GM04503 (cell line): Measurements from ENCODE around the gene MLC1.

Experiments
- DNase-seq: peaks from one replicate; pipeline ENCODE4 v3.0.0-alpha.2; 2012; ENCODE audit warnings: low read depth

Gene MLC1

GRCh38 chr22:50058061-50058905 lies 26.9 kb downstream of the MLC1 start, which contains the start of gene TTLL8:
Gene TTLL8 (minus strand): TSS chr22:50058298.
- no peak for DNase-seq

GRCh38 chr22:50057278-50058060 lies 27.8 kb downstream of the MLC1 start:
- no peak for DNase-seq

GRCh38 chr22:50056214-50056972 lies 28.8 kb downstream of the MLC1 start:
- DNase-seq = no peak

GRCh38 chr22:50053861-50054260 lies 31.4 kb downstream of the MLC1 start:
- DNase-seq = no peak

GRCh38 chr22:50051930-50052329 lies 33.3 kb downstream of the MLC1 start:
- DNase-seq = no peak

- DNase-seq = no peak
Observed at GRCh38 chr22:50049299-50050195, 35.7 kb downstream of the MLC1 start.

- no peak for DNase-seq
Observed at GRCh38 chr22:50048836-50049235, 36.4 kb downstream of the MLC1 start.

- DNase-seq = no peak
Observed at GRCh38 chr22:50048061-50048765, 37.0 kb downstream of the MLC1 start.

GRCh38 chr22:50047346-50047745 lies 37.9 kb downstream of the MLC1 start:
- DNase-seq = no peak

- no peak for DNase-seq
Observed at GRCh38 chr22:50046481-50047245, 38.6 kb downstream of the MLC1 start.

GRCh38 chr22:50046019-50046415 lies 39.2 kb downstream of the MLC1 start:
- no peak for DNase-seq

GRCh38 chr22:50045211-50046018 lies 39.8 kb downstream of the MLC1 start:
- no peak for DNase-seq

- no peak for DNase-seq
Observed at GRCh38 chr22:50044485-50045118, 40.6 kb downstream of the MLC1 start.

GRCh38 chr22:50041361-50042065 lies 43.7 kb downstream of the MLC1 start:
- DNase-seq = no peak

GRCh38 chr22:50040717-50041116 lies 44.5 kb downstream of the MLC1 start:
- no peak for DNase-seq

GRCh38 chr22:50039669-50040443 lies 45.4 kb downstream of the MLC1 start:
- DNase-seq = no peak
